Cerebellar cortex (tissue), 1 donor: ENCODE measurements around the gene CHST5.

Source experiments
- DNase-seq: peaks from one replicate; pipeline ENCODE4 v3.0.0-alpha.2; 2015; ENCODE audit warnings: low spot score

The CHST5 gene

DNA sequence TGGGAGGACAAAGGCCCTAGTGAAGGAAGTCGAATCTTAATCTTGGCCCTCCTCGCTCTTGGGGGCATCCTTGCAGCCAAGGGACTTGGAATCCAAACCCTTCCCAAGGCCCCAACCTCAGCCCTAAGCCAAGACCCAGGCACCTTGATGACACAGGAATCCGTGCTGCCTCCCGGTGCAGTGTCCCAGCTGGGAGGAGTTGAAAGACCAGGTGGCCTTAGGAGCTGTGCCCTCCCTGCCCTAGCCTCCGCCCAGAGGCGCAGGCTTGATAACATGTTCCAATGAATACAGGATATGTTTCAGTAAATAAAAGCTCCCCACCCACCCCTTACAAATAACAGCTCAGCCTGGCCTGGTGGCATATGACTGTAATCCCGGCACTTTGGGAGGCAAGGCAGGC, at the start of gene CHST5:
Gene CHST5 (minus strand): TSS at position 208 of the 400 bp plus-strand sequence. CDS start 5,724 bp downstream, outside the sequence.
- no peak for DNase-seq

DNA sequence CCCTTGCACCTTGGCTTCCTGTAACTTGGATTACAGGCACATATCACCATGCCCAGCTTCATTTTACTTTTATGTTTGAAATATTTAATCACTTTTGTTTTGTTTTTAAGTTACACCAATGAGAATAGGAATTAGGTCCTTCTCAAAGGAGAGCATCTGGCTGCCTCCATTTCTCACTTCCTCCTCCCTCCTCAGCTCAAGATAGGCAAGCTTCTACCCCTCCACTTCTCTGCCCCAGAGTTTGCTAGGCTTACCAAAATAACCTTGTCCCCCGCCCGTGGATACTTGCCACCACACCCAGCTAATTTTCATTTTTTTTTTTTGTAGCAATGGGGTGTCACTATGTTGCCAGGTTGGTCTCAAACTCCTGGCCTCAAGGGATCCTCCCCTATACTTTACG, 48.2 kb upstream of the CHST5 start:
- no peak for DNase-seq

GRCh38 chr16:75579281-75579834, 43.5 kb upstream of the CHST5 start:
- no peak for DNase-seq

DNA sequence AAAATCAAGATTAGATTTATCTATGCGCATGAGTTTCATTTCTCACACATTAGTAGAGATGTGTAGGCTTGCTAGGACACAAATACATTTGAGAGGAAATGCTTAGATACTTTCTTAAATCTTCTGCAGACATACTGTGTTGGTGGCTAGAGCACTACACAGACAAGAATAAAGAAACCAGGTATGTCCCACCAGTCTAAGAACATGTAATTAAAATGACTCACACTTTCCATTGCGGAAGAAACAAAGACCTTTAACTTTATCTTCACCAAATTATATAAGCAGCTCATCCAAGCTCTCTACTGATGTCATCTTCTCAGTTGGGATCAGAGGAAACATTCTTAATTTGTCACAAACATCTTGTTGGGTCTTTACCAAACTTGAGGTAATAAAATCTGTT, 42.8 kb upstream of the CHST5 start:
- no peak for DNase-seq

GRCh38 chr16:75578212-75578611, 42.3 kb upstream of the CHST5 start:
- DNase-seq: no peak

DNA sequence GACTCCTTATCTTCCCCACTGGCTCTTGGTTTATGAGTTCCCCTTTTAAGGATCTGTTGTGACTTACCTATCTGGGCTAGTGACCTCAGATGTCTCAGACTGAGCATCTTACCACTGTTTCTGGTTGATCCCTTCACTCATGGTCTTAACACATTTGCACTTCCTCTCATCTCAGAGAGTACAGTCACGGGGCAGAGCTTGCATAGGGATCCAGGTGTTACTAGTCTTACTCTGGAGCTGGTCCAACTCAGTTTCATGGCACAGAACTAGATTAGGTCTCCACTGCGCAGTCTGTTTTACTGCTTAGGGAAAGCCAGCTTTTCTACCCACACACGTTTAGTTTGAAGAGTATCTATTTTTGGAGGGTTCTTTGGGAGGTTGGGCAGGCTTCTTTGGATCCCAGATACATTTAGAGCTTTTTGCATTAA, 40.5 kb upstream of the CHST5 start:
- DNase-seq: no peak

- DNase-seq: no peak
Observed at GRCh38 chr16:75575958-75576357, 40.0 kb upstream of the CHST5 start.

GRCh38 chr16:75573955-75574354, 38.0 kb upstream of the CHST5 start:
- no peak for DNase-seq

DNA sequence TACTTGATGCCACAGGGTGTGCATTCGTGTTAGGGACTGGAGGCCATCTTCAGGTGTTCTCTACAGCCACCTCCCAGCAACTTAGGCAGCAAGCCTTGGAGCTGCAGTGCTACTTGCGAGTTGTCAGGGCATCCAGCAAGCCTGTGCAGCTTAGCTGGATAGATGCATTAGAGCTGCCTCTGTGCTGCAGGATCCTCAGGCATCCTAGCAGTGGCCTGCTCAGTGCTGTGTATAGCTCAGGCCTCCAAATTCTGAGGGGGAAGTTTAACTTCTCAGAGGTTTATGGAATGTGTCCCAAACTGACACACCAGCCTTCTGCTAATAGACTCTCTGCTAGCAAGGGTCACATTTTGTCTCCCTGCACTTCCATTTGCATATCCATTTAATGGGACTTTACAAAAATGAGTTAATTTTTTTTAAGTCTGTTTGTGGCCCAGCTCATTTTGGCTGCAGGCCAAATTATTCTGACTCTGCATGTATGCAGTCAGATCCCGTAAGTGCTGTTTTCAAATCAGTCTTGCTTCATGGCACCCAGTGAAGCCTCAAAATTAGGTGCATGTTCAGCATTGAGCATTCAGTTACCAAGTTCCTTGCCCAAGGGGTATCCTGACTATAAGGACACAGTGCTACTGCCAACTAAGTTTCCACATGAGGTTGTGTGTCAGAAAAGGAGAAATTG, 37.1 kb upstream of the CHST5 start:
- DNase-seq: no peak

DNA sequence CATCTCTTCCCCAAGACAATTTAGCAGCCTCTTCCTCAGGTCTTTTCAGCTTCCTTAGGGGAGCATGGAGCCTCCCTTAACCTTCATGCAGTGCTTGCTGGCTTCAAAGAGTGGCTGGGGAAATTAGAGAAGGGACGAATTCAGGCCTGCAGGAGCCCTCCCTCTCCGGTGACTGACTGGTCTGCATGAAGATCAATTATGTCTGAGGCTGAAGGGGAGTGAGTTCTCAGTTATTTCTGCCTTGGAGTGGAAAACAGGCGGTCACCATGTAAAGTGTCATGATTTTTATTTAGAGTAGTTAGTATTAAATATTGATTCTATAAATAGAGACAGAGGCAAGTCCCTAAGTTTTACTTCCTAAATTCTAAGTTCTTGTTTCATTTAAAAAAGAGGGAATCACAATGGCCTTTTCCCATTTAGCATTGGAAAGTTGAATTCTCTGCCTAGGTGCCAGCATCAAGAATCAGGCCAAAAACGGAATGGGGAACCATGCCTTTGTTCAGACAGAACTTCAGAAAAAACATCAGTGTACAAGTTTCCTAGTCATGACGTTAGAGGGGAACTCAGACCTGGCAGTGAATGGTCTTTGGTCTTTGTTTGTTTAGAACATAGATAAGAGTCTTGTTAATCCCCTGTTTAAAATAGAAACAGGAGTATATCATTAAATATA, 34.6 kb upstream of the CHST5 start:
- DNase-seq: no peak

- no peak for DNase-seq
Observed at GRCh38 chr16:75567911-75568310, 32.0 kb upstream of the CHST5 start.

GRCh38 chr16:75566758-75567255, 30.9 kb upstream of the CHST5 start:
- no peak for DNase-seq

DNA sequence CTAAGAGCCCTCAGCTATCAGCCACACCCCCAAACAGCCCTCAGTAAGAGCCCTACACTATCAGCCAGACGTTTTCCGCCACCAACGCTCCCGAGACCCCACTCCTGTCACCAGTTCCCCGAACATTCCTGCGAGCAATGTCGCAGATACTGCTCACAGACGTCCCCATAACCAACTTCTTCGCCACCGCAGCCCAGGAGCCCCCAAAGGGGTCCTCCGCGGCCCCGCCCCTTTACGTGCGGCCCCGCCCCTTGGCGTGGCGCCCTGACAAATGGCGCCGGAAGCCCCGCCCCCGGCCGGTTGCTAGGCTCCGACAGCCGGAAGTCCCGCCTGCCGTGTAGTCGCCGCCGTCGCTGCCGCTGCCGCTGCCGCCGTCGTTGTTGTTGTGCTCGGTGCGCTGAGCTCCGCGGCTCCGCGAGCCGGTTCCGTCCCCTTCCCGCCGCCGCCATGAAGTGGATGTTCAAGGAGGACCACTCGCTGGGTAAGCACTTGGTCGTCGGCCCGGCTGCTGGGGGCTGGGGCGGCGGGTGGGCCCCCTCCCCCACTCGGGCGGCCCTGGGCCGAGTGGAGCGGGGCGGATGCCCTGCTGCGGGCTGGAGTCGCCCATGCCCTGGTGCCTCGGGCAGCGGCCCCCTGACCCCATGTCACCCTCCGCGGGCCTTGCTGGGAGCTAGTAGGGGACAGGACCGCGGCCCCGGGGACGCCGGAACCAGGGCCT, 30.3 kb upstream of the CHST5 start, which contains the start of gene GABARAPL2:
Gene GABARAPL2 (plus strand): TSS at position 340 of the 718 bp plus-strand sequence. CDS start 108 bp downstream, at position 448.
- DNase-seq: peak; percentile 82

DNA sequence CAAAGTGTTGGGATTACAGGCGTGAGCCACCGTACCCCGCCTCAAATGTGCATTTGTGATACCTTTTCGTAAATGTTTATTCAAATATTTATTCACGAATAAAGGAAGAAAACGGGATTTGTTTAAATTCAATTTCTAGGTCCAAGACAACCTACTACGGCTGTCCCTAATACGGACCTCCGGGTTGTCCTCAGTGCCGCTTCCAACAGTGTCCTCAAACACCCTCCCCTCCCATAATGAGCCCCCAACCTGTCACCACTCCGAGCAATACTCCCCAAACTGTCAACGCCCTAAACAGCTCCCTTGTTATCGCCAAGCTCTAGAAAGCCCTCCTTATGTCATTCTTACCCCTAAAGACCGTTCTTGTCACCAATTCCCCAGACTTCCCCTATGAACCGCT, 29.7 kb upstream of the CHST5 start:
- DNase-seq: no peak

DNA sequence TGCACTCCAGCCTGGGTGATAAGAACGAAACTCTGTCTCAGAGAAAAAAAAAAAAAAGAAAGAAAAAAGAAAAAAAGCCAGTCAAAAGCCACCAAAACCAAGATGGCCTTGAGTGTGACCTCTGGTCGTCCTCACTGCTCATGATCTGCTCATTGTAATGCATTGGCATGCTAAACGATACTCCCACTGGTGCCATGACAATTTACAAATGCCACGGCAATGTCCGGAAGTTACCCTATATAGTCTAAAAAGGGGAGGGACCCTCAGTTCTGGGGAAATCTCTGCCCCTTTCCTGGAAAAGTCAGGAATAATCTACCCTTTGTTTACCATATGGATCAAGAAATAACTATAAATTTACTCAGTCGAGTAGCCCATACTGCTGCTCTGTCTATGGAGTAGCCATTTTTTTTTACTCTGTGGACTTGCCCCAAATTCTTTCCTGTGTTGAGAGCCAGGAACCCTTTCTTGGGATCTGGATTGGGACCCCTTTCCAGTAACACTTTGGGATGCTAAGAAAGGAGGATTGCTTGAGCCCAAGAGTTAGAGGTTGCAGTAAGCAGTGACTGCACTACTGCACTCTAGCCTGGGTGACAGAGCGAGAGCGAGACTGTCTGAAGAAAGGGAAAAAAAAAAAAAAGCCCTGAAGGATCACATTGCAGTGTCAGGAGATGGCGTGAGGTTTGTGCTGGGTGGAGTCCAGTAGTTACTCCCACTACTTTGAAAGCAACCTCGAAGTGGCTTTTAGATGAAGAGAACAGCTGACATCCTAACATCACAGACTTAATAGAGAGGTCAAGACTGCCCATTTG, 23.9 kb upstream of the CHST5 start:
- DNase-seq: no peak

GRCh38 chr16:75558846-75559401, 23.0 kb upstream of the CHST5 start:
- no peak for DNase-seq

- no peak for DNase-seq
Observed at GRCh38 chr16:75556431-75556950, 20.6 kb upstream of the CHST5 start.

GRCh38 chr16:75555707-75556430, 20.0 kb upstream of the CHST5 start, which contains the start of gene TMEM231:
TSS of gene TMEM231 (minus strand) at chr16:75556252. CDS start at chr16:75556209, 43 bp downstream.
- DNase-seq: peak; percentile 97

- peak; percentile 95 for DNase-seq
Observed at GRCh38 chr16:75555213-75555706, 19.4 kb upstream of the CHST5 start.

DNA sequence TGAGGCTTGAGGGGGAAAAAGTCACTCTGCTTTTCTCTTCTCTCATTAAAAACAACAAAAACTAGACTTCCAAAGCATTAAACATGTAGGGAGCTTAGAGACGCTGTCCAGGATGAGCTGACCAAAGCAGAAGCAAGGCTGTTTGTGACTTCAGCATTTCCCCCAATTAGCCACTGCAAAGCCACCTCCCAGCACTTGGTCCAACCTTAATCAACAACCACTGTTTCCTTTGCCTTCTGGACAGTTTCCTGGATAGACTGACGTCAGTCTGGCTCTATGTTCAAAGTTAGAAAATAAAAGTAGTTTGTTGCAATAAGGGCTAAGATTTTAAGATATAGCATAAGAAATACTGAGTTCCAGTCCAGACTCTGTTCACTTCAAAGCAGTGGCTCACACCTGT, 17.0 kb upstream of the CHST5 start:
- DNase-seq: no peak
